Activated effector memory CD4-positive, alpha-beta T cell treated with anti-CD3 and anti-CD28 coated beads, Interleukin-2, amount 50 U/mL, for 16 hours (primary cell): Measurements from ENCODE around the gene COLEC12.

Experiments used
- DNase-seq: peaks from one replicate; pipeline ENCODE4 v3.0.0-alpha.2; 2020

The COLEC12 gene

DNA sequence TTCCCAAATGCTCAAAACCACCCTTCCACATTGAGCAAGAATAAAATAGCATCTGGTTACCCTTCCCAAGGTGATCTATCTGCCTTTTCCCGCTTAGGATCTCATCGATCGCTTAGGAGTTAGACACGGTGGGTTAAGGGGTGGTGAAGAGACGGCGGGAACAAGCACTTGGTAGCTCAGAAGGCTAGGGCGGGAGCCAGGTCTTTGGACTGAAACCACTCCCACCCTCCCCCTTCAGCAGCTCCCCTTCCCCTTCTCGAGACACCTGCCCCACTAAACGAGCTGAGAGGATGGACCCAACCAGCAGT is 233.2 kb downstream of the COLEC12 start:
- DNase-seq, result no peak
